Measurements from ENCODE around the gene FGG. TPM values are rescaled to one million over a fixed set of nuclear protein-coding genes. Genes with fewer than 3 reads are reported as not detected.

Gene FGG
- total RNA-seq, 1 donor from 2014 or later = not detected

Other genes starting within 250 kb of the FGG start
- 0.32 TPM for gene DCHS2, start 120.9 kb downstream of the FGG start, total RNA-seq
- gene PLRG1, start 62.3 kb downstream of the FGG start, total RNA-seq = 66.8 TPM
- not detected for gene FGB, start 49.6 kb downstream of the FGG start, total RNA-seq
- gene FGA, start 21.9 kb downstream of the FGG start, total RNA-seq = not detected
- gene LRAT, start 131.3 kb upstream of the FGG start, total RNA-seq = 0.39 TPM
- not detected for gene RBM46, start 168.6 kb upstream of the FGG start, total RNA-seq

Data from mesenteric fat pad (tissue), 1 donor.